CD4-positive, alpha-beta T cell treated with Interleukin-1 beta for 1 hour (primary cell): ENCODE data around the gene RABGGTB.
"Not testable (repeated sequence)": the region's sequence is repeated elsewhere in the genome, so short reads cannot be mapped to it uniquely, and the experiment has no call there.

ENCODE experiments used
- DNase-seq, 2 donors: peaks; one replicate each; pipeline ENCODE4 v3.0.0-alpha.2; 2020 to 2022

Gene RABGGTB

GRCh38 chr1:75796376-75797272, 10.6 kb downstream of the RABGGTB start, which contains the start of gene MSH4:
Gene MSH4 (plus strand): TSS chr1:75796882. CDS start chr1:75796986, 104 bp downstream.
- DNase-seq: no peak

DNA sequence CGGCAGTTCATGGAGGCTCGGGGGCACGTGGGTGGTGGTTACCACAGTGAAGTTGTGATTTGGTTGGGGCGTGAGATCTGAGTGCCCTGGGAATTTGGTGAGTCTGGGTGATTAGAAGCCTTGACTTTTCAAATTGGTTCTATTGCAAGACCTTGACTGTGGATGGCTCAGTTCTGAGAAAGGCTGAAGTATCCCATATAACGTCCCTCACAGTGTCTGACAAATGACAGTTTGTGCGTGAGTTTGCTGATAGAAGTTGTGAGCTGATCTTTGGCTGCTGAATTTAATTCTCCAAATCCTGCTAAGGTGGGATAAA, 11.2 kb downstream of the RABGGTB start:
- DNase-seq: no peak

DNA sequence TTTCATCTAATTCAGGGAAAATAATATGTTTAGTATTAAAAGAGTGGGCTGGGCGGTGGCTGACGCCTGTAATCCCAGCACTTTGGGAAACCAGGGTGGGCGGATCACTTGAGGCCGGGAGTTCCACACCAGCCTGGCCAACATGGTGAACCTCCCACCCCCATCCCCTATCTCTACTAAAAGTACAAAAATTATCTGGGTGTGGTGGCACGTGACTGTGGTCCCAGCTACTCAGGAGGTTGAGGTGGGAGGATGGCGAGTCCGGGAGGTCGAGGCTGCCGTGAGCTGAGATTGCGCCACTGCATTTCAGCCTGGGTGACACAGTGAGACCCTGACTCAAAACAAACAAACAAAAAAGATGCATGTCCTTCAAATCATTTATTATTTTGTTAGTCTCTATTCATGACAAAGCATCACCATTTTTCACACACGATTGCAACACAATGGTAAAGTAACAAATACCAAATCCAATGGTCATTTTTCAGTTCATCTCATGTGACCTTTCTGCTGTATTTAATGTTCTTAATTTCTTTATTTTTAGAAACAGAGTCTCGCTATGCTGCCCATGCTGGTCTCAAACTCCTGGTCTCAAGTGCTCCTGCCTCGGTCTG, 11.7 kb downstream of the RABGGTB start:
- DNase-seq: no peak

GRCh38 chr1:75801480-75801879, 15.4 kb downstream of the RABGGTB start:
- not testable (repeated sequence) for DNase-seq

DNA sequence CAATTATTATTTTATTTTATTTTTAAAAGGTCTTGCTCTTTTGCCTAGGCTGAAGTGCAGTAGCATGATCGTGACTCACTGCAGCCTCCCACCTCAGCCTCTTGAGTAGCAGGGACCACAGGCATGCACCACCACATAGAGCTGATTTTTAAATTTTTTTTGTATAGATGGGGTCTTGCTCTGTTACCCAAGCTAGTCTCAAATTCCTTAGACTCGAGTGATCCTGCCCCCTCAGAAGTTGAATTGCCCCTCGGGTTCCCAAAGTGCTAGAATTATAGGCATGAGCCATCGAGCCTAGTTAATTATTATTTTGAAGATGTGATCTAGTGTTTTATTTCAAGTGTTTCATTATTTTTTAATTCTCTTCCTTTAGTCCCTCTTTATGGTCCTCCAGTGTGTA, 22.9 kb downstream of the RABGGTB start:
- no peak for DNase-seq

DNA sequence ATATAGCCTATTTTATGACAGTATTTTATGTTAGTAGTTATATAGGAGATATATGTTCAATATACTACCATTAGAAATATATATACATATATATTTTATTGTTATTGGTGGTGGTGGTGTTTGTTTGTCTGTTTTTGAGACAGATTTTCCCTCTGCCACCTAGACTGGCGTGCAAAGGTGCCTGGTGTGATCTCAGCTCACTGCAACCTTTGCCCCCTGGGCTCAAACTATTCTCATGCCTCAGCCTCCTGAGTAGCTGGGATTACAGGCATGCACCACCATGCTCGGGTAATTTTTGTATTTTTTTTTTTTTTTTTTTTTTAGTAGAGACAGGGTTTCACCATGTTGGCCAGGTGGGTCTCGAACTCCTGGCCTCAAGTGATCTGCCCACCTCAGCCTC, 24.1 kb downstream of the RABGGTB start:
- DNase-seq: not testable (repeated sequence)

DNA sequence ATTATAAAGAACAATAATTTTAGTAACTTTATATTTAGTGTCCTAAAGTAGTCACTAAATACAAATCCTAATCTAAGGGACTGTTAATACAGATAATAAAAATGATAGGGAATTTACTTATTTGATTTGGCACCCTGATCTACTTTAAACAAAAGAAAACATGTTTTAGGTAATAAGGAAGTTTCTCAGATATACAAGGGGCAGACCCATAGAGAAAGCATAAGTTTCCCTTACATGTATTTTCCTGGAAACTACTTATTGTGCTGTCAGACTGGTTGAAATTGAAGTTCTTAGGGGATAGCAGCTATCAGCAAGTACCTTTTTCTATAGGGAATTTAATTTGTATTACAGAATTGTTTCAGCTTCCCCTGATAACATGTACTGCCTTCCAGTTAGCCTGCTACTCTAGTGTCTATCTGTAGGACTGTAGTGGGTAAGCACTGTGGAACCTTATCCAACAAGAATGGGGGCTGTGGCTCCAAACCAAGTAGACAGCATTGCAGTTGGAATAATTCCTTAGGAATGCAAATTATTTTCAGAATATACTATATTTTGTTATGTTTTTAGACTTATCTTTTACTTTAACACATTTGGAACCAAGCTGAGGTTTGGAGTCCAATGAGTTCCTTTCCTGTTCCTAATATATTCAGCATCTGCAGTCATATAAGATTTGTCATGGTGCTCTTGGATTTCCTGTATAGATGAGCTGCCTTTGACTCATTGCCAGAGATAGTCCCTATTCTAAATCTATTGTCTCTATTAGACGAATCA, 25.3 kb downstream of the RABGGTB start:
- no peak for DNase-seq

DNA sequence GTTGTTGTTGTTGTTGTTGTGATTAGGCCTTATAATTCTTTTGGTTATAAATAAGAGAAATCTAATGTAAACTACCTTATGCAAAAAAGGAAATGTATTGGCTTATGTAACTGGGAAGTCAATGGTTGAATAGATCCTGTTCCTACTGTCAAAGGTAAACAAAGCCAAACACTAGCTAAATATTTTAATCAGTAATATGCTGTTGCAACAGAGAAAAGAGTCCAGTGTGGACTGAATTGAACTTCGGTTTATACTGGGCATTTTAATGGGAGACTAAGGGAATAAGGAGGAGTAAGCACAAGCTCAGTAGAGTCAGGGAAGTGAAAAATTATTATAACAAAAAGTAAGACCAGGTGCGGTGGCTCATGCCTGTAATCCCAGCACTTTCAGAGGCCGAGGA, 26.0 kb downstream of the RABGGTB start:
- DNase-seq: no peak

- not testable (repeated sequence) for DNase-seq
These were observed 37.5 kb downstream of the RABGGTB start for GRCh38 chr1:75823596-75823995.

DNA sequence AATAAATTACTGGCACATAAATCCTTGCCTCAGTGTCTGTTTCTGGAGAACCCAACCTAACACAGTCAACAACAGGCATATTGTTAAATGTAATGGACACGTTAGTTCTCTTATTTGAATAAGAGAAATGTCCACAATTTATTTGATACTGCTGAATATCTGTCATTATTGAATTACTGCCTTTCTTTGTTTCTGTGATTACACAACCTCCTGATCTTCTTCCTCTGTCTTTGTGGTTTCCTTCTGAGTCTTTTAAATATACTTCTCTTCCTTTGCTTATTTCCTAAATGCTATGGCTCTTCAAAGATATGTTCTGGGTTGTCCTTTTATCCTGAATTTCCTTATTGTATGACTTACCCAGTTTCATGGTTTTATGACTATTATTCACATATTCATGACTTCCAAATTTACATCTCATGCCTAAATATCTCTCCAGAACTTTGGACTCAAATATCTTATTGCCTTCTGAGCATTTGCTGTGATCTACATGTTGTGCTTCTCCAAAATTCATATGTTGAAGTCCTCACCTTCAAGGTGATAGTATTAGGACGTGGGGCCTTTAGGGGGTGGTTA, 50.6 kb downstream of the RABGGTB start:
- no peak for DNase-seq

DNA sequence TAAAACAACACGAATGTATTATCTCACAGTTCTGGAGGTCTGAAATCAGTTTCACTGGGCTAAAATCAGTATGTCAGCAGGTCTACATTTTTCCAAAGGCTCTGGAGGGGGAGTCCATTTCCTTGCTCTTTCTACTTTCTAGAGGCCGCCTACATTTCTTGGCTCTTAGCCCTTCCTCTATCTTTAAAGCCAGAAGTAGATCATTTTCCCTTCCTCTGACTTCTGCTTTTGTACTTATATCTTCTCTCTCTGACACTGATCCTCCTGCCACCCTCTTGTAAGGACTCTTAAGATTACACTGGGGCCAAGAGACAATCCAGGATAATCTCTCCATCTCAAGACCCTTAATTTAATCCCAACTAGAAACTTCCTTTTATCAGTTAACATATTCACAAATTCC, 52.0 kb downstream of the RABGGTB start:
- no peak for DNase-seq

- no peak for DNase-seq
These were observed 55.4 kb downstream of the RABGGTB start for GRCh38 chr1:75841421-75841820.
